Astrocyte (in vitro differentiated cells and primary cell): ENCODE data around the gene TMEM270. TPM values are rescaled to one million over a fixed set of nuclear protein-coding genes. Genes with fewer than 3 reads are reported as not detected.

ENCODE experiments used
- DNase-seq: peaks from one replicate; pipeline ENCODE4 v3.0.0-alpha.2; 2010; ENCODE audit warnings: low read depth
- FAIRE-seq: peaks from 2 replicates; lab custom pipeline; 2011; peaks lifted over from hg19 to GRCh38; lab: Jason Lieb, UNC
- H2AFZ ChIP-seq: 2 replicates; pipeline ENCODE4 v1.6.0; 2012; ENCODE audit warnings: low read depth, low read length, inconsistent platforms
- H3K27ac ChIP-seq: 2 replicates; pipeline ENCODE4 v1.5.1; 2011; ENCODE audit warnings: low read depth, low read length, inconsistent platforms
- H3K27me3 ChIP-seq: 2 replicates; pipeline ENCODE4 v1.6.0; 2011; ENCODE audit warnings: low read length, inconsistent platforms; ENCODE audit not compliant: insufficient read depth
- H3K36me3 ChIP-seq: 2 replicates; pipeline ENCODE4 v1.5.1; 2011; ENCODE audit warnings: low read length, inconsistent platforms; ENCODE audit not compliant: insufficient read depth
- H3K4me1 ChIP-seq: 2 replicates; pipeline ENCODE4 v1.5.1; 2011; ENCODE audit warnings: low read length, inconsistent platforms; ENCODE audit not compliant: insufficient read depth
- H3K4me2 ChIP-seq: 2 replicates; pipeline ENCODE4 v1.6.0; 2012; ENCODE audit warnings: low read length, inconsistent platforms
- H3K4me3 ChIP-seq: 2 replicates; pipeline ENCODE4 v1.5.1; 2011; ENCODE audit warnings: low read depth, mild to moderate bottlenecking, low read length, inconsistent platforms; ENCODE audit not compliant: insufficient read depth
- H3K79me2 ChIP-seq: 2 replicates; pipeline ENCODE4 v1.6.0; 2012; ENCODE audit warnings: mild to moderate bottlenecking, low read length, inconsistent platforms; ENCODE audit not compliant: insufficient read depth
- H3K9ac ChIP-seq: 2 replicates; pipeline ENCODE4 v1.6.0; 2012; ENCODE audit warnings: mild to moderate bottlenecking, low read length, inconsistent platforms
- H3K9me3 ChIP-seq: 2 replicates; pipeline ENCODE4 v1.5.1; 2012; ENCODE audit warnings: low read depth, mild to moderate bottlenecking, low read length, inconsistent platforms; ENCODE audit not compliant: insufficient read depth
- H4K20me1 ChIP-seq: 2 replicates; pipeline ENCODE4 v1.6.0; 2012; ENCODE audit warnings: low read length, inconsistent platforms; ENCODE audit not compliant: insufficient read depth
- H3K27ac Mint-ChIP-seq: one replicate; pipeline ENCODE4 v1.8.0; 2021; ENCODE audit warnings: mild to moderate bottlenecking, mixed read lengths; ENCODE audit not compliant: unreplicated experiment
- H3K27me3 Mint-ChIP-seq: one replicate; pipeline ENCODE4 v1.8.0; 2021; ENCODE audit warnings: low read depth, mixed read lengths; ENCODE audit not compliant: unreplicated experiment
- H3K36me3 Mint-ChIP-seq: one replicate; pipeline ENCODE4 v1.8.0; 2021; ENCODE audit warnings: low read depth, mixed read lengths; ENCODE audit not compliant: unreplicated experiment
- H3K4me1 Mint-ChIP-seq: one replicate; pipeline ENCODE4 v1.8.0; 2021; ENCODE audit warnings: low read depth, mixed read lengths; ENCODE audit not compliant: unreplicated experiment
- H3K4me3 Mint-ChIP-seq: one replicate; pipeline ENCODE4 v1.8.0; 2021; ENCODE audit warnings: mild to moderate bottlenecking, moderate library complexity, mixed read lengths; ENCODE audit not compliant: unreplicated experiment
- H3K9me3 Mint-ChIP-seq: one replicate; pipeline ENCODE4 v1.8.0; 2021; ENCODE audit warnings: mild to moderate bottlenecking, mixed read lengths; ENCODE audit not compliant: unreplicated experiment
- EZH2 ChIP-seq: IDR thresholded peaks from 2 replicates; pipeline ENCODE4 v1.6.1; 2012; ENCODE audit warnings: mild to moderate bottlenecking, low read length, inconsistent platforms; ENCODE audit not compliant: insufficient read depth
- total RNA-seq: library from RNA; stranded (reverse); gene quantifications from 2 replicates; pipeline ENCODE4 v1.2.1, GENCODE V29; 2021
- TF ChIP-seq, protein P1 (sequence below): IDR thresholded peaks from 2 replicates; pipeline ENCODE4 v1.5.1; 2011; ENCODE audit warnings: low read depth, mild to moderate bottlenecking, inconsistent platforms, low read length, moderate library complexity; ENCODE audit not compliant: insufficient read depth

TMEM270 gene
- total RNA-seq, 1 donor from 2014 or later, result not detected

DNA sequence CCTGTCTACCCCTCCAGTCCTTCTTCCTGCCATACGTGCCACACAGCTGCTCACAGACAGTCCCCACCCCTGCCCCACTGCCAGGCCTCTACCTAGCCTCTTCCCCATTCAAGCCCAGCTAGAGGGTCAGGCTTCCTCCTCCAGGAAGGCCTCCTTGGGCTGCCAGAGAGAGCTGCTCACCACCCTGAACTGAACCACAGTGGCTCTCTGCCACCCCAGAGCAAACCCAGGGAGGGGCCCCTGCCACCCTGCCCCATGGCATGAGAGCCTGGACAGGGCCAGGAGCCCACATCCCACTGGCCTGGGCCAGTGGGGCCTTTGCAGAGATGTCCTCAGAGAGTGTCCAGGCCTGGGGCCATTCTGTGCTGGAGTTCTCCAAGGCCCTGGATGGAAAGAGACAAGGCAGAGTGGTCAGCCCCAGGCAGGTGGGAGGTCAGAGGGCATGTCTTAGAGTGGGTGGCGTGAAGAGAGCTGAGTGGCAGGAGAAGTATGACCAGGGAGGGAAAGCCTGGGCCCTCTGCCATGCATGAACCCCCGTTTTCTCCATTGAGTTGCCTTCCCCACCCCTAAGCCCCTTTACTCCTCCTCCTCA, 40.4 kb downstream of the TMEM270 start:
- peaks cover 10% of the 10 kb centered on the region for H3K4me1 Mint-ChIP-seq

DNA sequence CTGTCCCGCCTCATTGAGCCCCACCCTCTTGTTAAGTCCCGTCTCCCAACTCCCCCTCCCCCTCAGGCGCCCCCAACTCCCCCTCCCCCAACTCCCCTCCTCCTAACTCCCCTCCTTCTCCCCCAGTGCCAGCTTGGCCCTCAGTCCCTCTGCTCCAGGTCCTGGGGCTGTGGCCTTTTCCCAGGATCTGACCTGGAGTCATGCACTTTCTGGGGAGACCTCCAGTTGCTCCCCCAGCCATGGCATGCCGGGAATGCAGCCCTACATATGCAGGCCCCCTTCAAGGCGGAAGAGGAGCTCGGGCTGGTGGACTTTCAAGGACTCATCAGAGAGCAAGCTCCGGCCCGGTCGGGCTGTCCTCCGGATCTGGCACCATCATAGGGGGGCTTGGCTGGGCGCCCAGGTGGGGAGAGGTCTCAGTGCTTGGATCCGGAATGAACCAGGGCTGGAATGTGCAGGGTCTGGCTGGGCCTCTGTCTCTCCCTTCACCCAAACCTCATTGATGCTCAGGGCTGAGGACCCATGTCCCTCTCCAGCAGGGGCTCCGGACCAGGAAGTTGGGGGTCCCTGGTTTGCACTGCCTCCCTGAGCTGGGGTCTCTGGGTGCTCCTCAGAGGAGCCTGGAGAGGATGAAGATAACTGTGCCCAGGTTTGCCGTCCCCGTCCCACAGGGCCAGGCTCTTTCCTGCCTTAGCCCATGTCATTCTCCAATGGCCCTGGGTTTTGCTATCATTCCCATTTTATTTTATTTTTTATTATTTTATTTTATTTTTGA, 41.1 kb downstream of the TMEM270 start:
- Histone ChIP-seq H3K4me2 (no peak overlapping the region), H3K4me3 (no peak overlapping the region), H3K27ac (no peak overlapping the region), H4K20me1 (no peaks in the 10 kb centered on the region), H3K9me3 (no peaks in the 10 kb centered on the region), H3K9ac (no peak overlapping the region), H3K79me2 (no peaks in the 10 kb centered on the region), H2AFZ (no peak overlapping the region), H3K4me1 (peaks cover 18% of the 10 kb centered on the region), H3K27me3 (no peaks in the 10 kb centered on the region), H3K36me3 (no peaks in the 10 kb centered on the region)
- DNase-seq (no peak), FAIRE-seq (no peak)
- Mint-ChIP-seq H3K9me3 (no peaks in the 10 kb centered on the region), H3K27ac (no peak overlapping the region), H3K4me3 (no peak overlapping the region), H3K4me1 (peaks cover 4% of the 10 kb centered on the region), H3K27me3 (peaks cover 11% of the 10 kb centered on the region), H3K36me3 (no peaks in the 10 kb centered on the region)
- no peak for TF ChIP-seq EZH2
- TF ChIP-seq, protein P1, sequence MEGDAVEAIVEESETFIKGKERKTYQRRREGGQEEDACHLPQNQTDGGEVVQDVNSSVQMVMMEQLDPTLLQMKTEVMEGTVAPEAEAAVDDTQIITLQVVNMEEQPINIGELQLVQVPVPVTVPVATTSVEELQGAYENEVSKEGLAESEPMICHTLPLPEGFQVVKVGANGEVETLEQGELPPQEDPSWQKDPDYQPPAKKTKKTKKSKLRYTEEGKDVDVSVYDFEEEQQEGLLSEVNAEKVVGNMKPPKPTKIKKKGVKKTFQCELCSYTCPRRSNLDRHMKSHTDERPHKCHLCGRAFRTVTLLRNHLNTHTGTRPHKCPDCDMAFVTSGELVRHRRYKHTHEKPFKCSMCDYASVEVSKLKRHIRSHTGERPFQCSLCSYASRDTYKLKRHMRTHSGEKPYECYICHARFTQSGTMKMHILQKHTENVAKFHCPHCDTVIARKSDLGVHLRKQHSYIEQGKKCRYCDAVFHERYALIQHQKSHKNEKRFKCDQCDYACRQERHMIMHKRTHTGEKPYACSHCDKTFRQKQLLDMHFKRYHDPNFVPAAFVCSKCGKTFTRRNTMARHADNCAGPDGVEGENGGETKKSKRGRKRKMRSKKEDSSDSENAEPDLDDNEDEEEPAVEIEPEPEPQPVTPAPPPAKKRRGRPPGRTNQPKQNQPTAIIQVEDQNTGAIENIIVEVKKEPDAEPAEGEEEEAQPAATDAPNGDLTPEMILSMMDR, result no peak

More for the DNA sequence above, 40.4 kb downstream of the TMEM270 start:
- Mint-ChIP-seq H3K27me3 (peaks cover 8% of the 10 kb centered on the region), H3K9me3 (no peaks in the 10 kb centered on the region), H3K4me3 (no peak overlapping the region), H3K36me3 (peaks cover 2% of the 10 kb centered on the region), H3K27ac (no peak overlapping the region)
- TF ChIP-seq EZH2, result no peak
- TF ChIP-seq, protein P1, result no peak
- no peaks in the 10 kb centered on the region for H3K9me3 ChIP-seq
- no peak overlapping the region for H3K4me2 ChIP-seq
- no peak overlapping the region for H3K9ac ChIP-seq
- no peaks in the 10 kb centered on the region for H4K20me1 ChIP-seq
- no peak overlapping the region for H3K4me3 ChIP-seq
- no peak for DNase-seq
- H3K4me1 ChIP-seq, result peaks cover 21% of the 10 kb centered on the region
- FAIRE-seq, result no peak
- H3K27me3 ChIP-seq, result no peaks in the 10 kb centered on the region
- no peak overlapping the region for H3K27ac ChIP-seq
- H2AFZ ChIP-seq, result no peak overlapping the region
- H3K79me2 ChIP-seq, result no peaks in the 10 kb centered on the region
- no peaks in the 10 kb centered on the region for H3K36me3 ChIP-seq
